HG02759 (cell line): ENCODE results near the gene IMPA2.
"Not testable (repeated sequence)": the region's sequence is repeated elsewhere in the genome, so short reads cannot be mapped to it uniquely, and the experiment has no call there.

ENCODE experiments used
- ATAC-seq: cut with Tn5 transposase; IDR thresholded peaks from one replicate; pipeline ENCODE4 v1.9.1; 2021; ENCODE audit warnings: mild to moderate bottlenecking, moderate library complexity; ENCODE audit not compliant: unreplicated experiment

Gene IMPA2

GRCh38 chr18:11960743-11961380 lies 20.4 kb upstream of the IMPA2 start:
- no peak for ATAC-seq

- no peak for ATAC-seq
These were observed 18.7 kb upstream of the IMPA2 start for GRCh38 chr18:11962597-11962996.

DNA sequence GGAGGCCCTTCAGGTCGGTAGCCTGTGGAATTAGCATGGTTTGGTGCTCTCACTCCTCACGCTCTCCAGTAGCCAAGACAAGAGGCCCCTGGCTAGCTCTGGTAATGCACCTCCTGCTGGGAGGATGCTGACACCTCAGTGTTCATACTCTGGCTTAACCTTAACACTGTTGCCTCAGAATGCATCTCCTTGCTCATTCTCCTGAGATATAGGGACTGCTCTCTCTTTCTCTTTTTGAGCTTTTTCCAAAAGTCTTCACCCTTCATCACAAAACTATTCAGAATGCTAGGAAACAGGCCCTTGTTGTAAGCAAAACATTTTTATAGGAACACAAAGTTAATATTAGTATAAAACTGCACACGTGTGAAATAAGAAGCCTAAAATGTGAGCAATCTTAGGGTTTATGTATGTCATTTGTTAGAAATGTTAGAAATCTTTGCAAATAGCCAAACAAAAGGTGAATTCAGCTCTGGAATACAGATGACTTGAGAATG lies 17.3 kb upstream of the IMPA2 start:
- ATAC-seq, result no peak

DNA sequence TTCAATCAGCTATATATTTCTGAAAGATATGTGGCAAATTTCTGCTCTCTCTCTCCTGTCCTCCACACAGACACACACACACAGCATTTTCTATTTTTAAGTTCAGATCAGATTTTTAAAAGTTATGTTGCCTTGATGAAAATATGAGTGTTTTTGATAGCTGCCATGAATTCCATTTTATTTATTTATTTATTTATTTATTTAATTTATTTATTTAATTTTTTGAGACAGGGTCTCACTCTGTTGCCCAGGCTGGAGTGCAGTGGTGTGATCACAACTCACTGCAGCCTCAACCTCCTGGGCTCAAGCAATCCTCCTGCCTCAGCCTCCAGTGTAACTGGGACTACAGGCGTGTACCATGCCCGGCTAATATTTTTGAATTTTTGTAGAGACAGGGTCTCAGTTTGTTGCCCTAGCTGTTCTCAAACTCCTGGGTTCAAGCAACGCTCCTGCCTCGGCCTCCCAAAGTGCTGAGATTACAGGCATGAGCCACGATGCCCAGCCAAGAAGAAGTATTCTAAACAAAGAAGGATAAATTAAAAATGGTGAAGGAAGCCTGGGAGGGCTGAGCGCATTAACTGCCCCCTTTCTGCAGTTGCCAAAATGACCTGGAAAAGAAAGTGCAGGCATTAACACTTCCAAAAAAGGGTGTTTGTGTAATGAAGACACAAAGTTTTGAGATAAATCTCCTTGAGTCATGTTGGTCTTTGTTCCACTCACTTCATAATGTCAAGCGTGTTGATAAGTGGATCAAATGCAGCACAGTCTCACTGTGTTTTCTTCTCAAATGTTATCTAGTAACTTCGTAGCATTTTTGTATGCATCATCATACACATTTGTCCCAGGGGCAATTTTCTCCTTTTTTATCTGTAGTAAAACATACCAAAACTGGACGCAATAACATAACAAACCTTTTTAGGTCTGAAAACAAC lies 11.1 kb upstream of the IMPA2 start:
- ATAC-seq, result no peak

- ATAC-seq, result not testable (repeated sequence)
These were observed 10.5 kb upstream of the IMPA2 start for GRCh38 chr18:11970836-11971226.

DNA sequence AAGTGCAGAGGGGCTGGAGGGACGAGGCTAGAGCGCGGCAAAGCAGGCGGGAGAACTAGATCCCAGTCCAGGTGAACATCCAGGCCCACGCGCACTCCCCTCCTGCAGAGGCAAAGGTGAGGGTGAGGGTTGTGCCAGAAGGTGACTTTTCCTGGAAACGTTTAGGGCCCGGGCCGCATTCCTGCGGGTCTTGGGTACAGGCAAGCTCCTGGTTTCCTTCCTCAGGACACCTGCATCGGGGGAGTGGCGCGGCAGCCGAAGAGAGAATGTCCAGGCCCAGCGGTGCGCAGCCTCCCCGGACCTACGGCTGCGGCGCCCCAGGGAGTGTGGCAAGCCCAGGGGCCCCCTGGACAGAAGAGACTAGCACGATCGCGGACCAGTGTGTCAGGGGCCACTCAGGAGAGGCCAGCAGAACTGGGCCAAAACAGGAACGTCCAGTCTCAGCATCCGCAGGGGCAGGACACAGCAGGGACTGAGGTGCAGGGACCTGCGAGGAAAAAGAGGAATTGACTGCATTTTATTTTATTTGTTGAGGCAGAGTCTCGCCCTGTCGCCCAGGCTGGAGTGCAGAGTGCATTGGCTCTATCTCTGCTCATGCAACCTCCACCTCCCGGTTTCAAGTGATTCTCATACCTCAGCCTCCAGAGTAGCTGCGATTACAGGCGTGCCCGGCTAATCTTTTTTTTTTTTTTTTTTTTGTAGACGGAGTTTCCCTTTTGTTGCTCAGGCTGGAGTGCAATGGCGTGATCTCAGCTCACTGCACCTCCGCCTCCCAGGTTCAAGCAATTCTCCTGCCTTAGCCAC lies 8.7 kb upstream of the IMPA2 start:
- no peak for ATAC-seq

GRCh38 chr18:11974741-11975325 lies 6.5 kb upstream of the IMPA2 start:
- no peak for ATAC-seq

- no peak for ATAC-seq
These were observed 5.6 kb upstream of the IMPA2 start for GRCh38 chr18:11975723-11976122.

DNA sequence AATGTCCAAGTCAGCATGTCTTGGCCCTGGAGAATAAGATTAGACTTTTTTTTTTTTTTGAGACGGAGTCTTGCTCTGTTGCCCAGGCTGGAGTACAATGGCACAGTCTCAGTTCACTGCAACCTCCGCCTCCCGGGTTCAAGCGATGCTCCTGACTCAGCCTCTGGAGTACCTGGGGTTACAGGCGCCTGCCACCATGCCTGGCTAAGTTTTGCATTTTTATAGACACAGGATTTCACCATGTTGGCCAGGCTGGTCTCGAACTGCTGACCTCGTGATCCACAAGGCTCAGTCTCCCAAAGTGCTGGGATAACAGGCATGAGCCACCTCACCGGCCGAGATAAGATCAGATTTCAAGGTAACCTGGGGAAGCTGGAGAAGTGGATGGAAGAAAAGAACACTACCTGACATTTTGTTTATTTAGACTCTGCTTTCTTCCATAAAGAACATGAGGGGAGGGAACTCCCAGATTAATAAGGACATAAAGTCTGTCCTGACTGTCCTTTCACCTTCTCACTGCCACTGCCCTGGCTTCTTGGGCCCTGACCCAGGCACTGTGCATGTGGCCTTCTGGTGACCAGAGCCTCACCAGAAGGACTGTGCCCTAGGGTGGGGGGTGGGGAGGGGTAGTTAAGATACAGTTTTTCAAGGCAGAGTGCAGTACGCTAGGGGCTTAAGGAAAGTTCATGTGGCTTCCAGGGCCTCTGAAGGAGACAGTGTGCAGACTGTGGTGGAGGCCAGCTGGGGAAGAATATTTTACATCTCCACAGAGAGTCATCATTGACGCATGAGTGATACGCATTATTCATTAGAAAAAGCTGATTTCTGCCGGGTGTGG lies 4.8 kb upstream of the IMPA2 start:
- no peak for ATAC-seq

GRCh38 chr18:11977153-11977466 lies 4.2 kb upstream of the IMPA2 start:
- no peak for ATAC-seq

DNA sequence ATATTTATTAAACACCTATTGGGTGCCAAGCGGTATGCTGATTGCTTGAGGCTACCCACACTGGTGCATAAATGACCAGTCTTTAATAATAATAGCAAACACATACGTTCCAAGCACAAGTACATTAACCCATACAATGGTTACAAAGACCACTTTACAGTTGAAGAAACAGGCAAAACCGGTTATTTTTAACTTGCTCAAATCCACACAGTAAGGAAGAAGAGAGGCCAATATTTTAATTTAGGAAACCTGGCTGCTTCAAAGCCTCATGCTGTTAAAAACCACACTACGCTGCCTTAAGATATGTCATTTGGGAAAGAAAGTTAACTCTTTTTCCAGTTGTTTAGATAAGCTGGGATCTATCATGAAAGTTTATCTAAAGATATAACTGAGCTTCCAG lies 2.4 kb upstream of the IMPA2 start:
- no peak for ATAC-seq

DNA sequence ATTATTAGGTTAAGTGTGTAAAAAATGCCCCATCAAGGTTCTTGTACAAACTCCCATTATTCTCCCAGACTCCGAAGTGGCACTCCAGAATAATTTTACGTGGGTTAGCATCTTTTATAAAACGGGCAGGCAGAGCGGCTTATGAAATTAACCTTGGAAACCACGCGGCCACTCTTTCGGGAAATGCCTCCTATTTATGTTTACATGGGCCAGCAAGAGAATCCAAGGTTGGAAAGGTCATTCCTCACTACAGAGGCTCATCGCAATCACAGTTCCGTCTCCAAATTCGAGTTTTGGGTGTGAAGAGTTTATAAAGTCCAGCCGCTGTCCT lies 1.2 kb upstream of the IMPA2 start:
- ATAC-seq, result no peak

DNA sequence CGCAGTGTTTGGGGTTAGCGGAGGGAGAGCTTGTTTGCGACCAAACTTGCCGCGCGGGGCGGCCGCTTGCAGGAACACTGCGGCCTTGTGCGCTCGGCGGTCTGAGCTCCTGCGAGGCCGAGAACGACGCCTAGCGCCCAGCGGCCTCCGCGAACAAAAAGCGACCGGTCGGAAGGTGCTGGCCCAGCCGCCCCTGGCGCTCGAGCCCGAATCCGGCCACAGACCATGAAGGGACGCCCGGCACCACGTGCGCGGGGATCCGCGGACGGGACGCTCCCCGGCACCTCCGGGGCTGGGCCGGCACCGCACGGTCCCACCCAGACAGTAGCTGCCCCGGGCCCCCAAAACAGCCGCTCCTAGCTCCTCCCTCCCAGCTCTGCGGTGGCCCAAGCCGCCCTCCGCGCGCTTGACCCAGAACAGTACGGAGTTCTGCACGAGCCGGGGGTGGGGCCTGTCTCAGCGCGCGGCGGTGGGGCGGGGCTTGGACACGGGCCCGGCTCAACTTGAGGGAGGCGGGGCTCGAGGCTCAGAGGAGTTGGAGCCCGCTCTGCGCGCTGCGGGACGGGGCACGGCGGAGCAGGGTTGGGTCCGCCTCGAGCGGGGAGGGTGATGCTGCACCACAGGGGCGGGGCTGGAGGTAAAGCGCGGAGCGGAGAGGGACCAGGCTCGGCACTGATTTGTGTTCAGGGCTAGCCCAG lies 664 bp upstream of the IMPA2 start:
- peak; percentile 88 for ATAC-seq

DNA sequence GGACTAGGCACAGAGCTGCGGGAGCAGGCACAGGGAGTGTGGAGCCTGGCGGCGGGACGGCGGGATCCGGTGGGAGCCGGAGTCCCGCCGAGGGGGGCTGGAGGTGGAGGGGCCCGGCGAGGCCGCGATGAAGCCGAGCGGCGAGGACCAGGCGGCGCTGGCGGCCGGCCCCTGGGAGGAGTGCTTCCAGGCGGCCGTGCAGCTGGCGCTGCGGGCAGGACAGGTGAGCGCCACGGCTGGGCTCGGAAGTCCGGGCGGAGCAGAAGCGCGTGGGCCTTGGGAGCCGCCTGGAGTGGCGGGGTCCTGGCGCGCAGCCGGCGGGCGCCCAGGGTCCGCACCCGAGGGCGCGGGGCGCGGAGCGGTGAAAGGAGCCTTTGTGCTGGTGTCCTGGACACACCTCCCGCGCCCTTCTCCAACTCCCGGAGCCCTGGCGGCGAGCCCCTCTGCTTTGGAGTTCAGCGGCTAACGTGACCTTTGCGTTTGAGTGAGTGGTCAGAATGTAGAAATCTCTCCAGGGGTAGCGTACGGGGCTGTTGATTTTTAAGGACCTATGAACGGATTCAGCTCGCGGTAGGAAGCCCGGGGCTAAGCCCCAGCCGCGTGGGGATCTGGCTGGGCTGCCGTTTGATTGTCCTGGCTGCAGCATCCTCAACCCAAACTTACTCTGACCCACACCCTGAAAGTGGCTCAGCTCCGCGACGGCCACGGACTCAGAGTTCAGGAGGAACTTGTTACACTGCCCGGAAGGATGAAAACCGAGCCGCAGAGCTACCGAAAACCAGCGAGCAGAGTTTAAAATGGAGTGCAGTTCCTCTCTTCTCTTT lies 448 bp downstream of the IMPA2 start:
- peak; percentile 27 for ATAC-seq

DNA sequence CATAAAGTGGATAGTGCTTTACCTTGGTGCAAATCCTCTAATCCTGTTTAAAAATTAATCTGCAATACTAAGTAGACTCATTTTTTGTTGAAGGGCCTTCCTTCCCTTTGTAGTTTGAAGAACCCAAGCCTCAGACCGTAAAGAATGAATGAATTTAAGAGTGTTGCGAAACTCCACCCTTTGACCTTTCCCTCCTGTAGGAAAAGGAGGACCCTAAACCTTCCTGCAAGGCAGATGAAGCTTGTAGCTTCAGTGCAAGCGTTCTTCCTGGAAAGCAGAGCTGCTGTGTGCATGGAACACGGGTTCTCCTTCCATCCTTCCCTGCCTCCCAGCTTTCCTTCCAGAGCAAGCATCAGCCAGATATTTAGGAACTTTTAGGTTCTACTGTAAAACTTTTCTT lies 1.7 kb downstream of the IMPA2 start:
- ATAC-seq, result no peak

- ATAC-seq, result no peak
These were observed 2.3 kb downstream of the IMPA2 start for GRCh38 chr18:11983592-11983991.

DNA sequence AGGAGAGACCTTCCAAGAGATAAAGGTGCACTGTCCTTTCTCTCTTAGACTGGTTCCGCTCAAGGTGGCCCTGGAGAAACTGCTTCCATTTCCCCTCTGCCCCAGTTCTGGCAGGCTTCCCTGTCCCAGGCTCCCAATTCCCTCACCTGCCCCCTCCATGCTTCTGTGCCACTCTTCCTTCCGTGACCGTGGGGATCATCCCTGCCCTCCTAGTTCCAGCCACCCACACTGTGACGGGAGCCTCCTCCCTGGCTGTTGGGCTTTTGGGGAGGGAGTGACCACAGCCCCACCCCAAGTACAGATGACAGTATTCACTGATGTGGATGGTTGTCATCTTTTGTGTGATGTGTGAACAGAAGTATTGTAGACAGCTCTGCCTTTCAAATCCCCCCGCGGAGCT lies 2.8 kb downstream of the IMPA2 start:
- no peak for ATAC-seq

DNA sequence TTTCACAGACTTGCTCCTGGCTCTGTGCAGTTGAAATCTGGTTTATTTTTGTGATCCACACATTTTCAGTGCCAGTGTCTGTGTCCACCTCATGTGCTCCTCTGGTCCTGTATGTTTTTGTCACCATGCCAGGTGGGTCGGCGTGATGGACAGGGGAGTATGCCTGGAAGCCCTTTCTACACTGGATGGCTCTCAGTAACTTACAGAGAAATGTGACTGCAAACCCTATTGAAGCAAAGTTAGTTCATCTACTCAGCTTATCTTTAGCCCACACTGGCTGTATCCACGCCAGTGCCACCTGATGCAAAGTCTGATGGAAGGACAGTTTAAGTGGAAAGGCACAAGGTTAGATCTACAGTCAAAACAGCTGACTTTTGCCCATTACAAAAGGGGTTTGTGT lies 4.3 kb downstream of the IMPA2 start:
- ATAC-seq, result no peak

- no peak for ATAC-seq
These were observed 4.8 kb downstream of the IMPA2 start for GRCh38 chr18:11986061-11986460.
